ENCODE measurements around the gene CACNB4.

DNA sequence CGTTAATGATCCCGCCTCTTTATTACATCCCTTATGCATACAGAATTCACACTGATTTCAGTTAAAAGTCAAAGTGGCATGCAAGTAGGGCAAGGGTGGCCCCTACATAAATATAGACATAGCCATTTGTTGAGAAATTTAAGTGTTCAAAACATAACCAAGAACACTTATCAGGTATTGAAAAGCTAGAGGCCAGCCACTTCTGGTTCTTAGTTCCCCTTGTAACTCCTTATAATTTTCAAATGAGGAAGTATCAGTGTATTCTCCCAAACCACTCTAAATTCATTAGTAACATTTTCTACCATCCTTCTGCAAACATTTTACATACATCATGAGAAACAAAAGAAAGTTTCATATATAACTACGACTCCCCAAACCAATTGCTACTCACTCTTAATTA is 264.9 kb downstream of the CACNB4 start:
- TF ChIP-seq, protein P1, sequence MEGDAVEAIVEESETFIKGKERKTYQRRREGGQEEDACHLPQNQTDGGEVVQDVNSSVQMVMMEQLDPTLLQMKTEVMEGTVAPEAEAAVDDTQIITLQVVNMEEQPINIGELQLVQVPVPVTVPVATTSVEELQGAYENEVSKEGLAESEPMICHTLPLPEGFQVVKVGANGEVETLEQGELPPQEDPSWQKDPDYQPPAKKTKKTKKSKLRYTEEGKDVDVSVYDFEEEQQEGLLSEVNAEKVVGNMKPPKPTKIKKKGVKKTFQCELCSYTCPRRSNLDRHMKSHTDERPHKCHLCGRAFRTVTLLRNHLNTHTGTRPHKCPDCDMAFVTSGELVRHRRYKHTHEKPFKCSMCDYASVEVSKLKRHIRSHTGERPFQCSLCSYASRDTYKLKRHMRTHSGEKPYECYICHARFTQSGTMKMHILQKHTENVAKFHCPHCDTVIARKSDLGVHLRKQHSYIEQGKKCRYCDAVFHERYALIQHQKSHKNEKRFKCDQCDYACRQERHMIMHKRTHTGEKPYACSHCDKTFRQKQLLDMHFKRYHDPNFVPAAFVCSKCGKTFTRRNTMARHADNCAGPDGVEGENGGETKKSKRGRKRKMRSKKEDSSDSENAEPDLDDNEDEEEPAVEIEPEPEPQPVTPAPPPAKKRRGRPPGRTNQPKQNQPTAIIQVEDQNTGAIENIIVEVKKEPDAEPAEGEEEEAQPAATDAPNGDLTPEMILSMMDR (IDR thresholded peaks at IDR 0.05), result no peak
- no peak for TF ChIP-seq EP300 (IDR thresholded peaks at IDR 0.05)
- TF ChIP-seq, protein P2, sequence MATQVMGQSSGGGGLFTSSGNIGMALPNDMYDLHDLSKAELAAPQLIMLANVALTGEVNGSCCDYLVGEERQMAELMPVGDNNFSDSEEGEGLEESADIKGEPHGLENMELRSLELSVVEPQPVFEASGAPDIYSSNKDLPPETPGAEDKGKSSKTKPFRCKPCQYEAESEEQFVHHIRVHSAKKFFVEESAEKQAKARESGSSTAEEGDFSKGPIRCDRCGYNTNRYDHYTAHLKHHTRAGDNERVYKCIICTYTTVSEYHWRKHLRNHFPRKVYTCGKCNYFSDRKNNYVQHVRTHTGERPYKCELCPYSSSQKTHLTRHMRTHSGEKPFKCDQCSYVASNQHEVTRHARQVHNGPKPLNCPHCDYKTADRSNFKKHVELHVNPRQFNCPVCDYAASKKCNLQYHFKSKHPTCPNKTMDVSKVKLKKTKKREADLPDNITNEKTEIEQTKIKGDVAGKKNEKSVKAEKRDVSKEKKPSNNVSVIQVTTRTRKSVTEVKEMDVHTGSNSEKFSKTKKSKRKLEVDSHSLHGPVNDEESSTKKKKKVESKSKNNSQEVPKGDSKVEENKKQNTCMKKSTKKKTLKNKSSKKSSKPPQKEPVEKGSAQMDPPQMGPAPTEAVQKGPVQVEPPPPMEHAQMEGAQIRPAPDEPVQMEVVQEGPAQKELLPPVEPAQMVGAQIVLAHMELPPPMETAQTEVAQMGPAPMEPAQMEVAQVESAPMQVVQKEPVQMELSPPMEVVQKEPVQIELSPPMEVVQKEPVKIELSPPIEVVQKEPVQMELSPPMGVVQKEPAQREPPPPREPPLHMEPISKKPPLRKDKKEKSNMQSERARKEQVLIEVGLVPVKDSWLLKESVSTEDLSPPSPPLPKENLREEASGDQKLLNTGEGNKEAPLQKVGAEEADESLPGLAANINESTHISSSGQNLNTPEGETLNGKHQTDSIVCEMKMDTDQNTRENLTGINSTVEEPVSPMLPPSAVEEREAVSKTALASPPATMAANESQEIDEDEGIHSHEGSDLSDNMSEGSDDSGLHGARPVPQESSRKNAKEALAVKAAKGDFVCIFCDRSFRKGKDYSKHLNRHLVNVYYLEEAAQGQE (IDR thresholded peaks at IDR 0.05), result no peak
